ENCODE data around the gene LACRT. TPM values are rescaled to one million over a fixed set of nuclear protein-coding genes. Genes with fewer than 3 reads are reported as not detected.
A peak's percentile ranks its signal among the peaks of the same experiment; 100 is the strongest.

Gene LACRT
- total RNA-seq, 1 experiment from 2014 or later = not detected

GRCh38 chr12:54624315-54625279, 10.1 kb downstream of the LACRT start:
- Histone ChIP-seq H3K27me3 (no peaks in the 10 kb centered on the region), H3K9me3 (replicated peaks) (no peaks in the 10 kb centered on the region), H3K27ac (no peak overlapping the region), H3K36me3 (no peaks in the 10 kb centered on the region), H3K4me1 (no peaks in the 10 kb centered on the region), H3K4me3 (no peak overlapping the region)
- no peak for DNase-seq

- H3K36me3 ChIP-seq = no peaks in the 10 kb centered on the region
- H3K4me1 ChIP-seq = no peaks in the 10 kb centered on the region
- H3K9me3 ChIP-seq (replicated peaks) = no peaks in the 10 kb centered on the region
- no peak overlapping the region for H3K27ac ChIP-seq
- DNase-seq = no peak
- H3K4me3 ChIP-seq = no peak overlapping the region
- no peaks in the 10 kb centered on the region for H3K27me3 ChIP-seq
Observed at GRCh38 chr12:54622463-54623183, 12.1 kb downstream of the LACRT start.

- Histone ChIP-seq H3K27me3 (no peaks in the 10 kb centered on the region), H3K27ac (no peak overlapping the region), H3K4me1 (no peaks in the 10 kb centered on the region), H3K4me3 (no peak overlapping the region), H3K36me3 (no peaks in the 10 kb centered on the region), H3K9me3 (replicated peaks) (no peaks in the 10 kb centered on the region)
- DNase-seq = no peak
Observed at GRCh38 chr12:54616933-54617680, 17.6 kb downstream of the LACRT start.

- H3K36me3 ChIP-seq = no peaks in the 10 kb centered on the region
- no peak overlapping the region for H3K4me3 ChIP-seq
- no peaks in the 10 kb centered on the region; the same call in 1 of the 2 replicates for H3K27me3 ChIP-seq
- DNase-seq = no peak
- no peak overlapping the region for H3K27ac ChIP-seq
- no peaks in the 10 kb centered on the region for H3K9me3 ChIP-seq (replicated peaks)
- H3K4me1 ChIP-seq = no peaks in the 10 kb centered on the region
Observed at GRCh38 chr12:54612225-54612750, 22.4 kb downstream of the LACRT start.

- Histone ChIP-seq H3K9me3 (replicated peaks) (no peaks in the 10 kb centered on the region), H3K27me3 (no peaks in the 10 kb centered on the region; the same call in 1 of the 2 replicates), H3K27ac (no peak overlapping the region), H3K4me1 (no peaks in the 10 kb centered on the region), H3K4me3 (no peak overlapping the region), H3K36me3 (no peaks in the 10 kb centered on the region)
- no peak for DNase-seq
Observed at GRCh38 chr12:54611715-54612149, 23.0 kb downstream of the LACRT start.

GRCh38 chr12:54608769-54609168, 25.9 kb downstream of the LACRT start:
- no peak overlapping the region for H3K4me3 ChIP-seq
- H3K27me3 ChIP-seq = no peaks in the 10 kb centered on the region; the same call in 1 of the 2 replicates
- H3K27ac ChIP-seq = no peak overlapping the region
- no peak for DNase-seq
- H3K9me3 ChIP-seq (replicated peaks) = no peaks in the 10 kb centered on the region
- no peaks in the 10 kb centered on the region for H3K36me3 ChIP-seq
- no peaks in the 10 kb centered on the region for H3K4me1 ChIP-seq

- DNase-seq = no peak
- H3K9me3 ChIP-seq (replicated peaks) = no peaks in the 10 kb centered on the region
- H3K4me3 ChIP-seq = no peak overlapping the region
- H3K27ac ChIP-seq = no peak overlapping the region
- H3K36me3 ChIP-seq = no peaks in the 10 kb centered on the region
- H3K4me1 ChIP-seq = no peaks in the 10 kb centered on the region
- H3K27me3 ChIP-seq = no peaks in the 10 kb centered on the region; the same call in 1 of the 2 replicates
Observed at GRCh38 chr12:54608156-54608555, 26.5 kb downstream of the LACRT start.

- DNase-seq = no peak
- Histone ChIP-seq H3K4me1 (peaks cover 7% of the 10 kb centered on the region), H3K27ac (no peak overlapping the region), H3K4me3 (no peak overlapping the region), H3K9me3 (replicated peaks) (no peaks in the 10 kb centered on the region), H3K27me3 (no peaks in the 10 kb centered on the region; the same call in 1 of the 2 replicates), H3K36me3 (no peaks in the 10 kb centered on the region)
Observed at GRCh38 chr12:54606556-54606955, 28.1 kb downstream of the LACRT start.

GRCh38 chr12:54605138-54605970, 29.3 kb downstream of the LACRT start:
- Histone ChIP-seq H3K36me3 (no peaks in the 10 kb centered on the region), H3K9me3 (replicated peaks) (no peaks in the 10 kb centered on the region), H3K4me1 (peaks cover 7% of the 10 kb centered on the region), H3K4me3 (no peak overlapping the region), H3K27me3 (no peaks in the 10 kb centered on the region), H3K27ac (no peak overlapping the region)
- DNase-seq = no peak

GRCh38 chr12:54604436-54604835, 30.3 kb downstream of the LACRT start:
- H3K4me3 ChIP-seq = no peak overlapping the region
- H3K27me3 ChIP-seq = no peaks in the 10 kb centered on the region
- H3K36me3 ChIP-seq = no peaks in the 10 kb centered on the region
- no peak for DNase-seq
- H3K9me3 ChIP-seq (replicated peaks) = no peaks in the 10 kb centered on the region
- H3K4me1 ChIP-seq = peaks cover 10% of the 10 kb centered on the region
- no peak overlapping the region for H3K27ac ChIP-seq

GRCh38 chr12:54603872-54604271, 30.8 kb downstream of the LACRT start:
- Histone ChIP-seq H3K27ac (no peak overlapping the region), H3K4me1 (peaks cover 10% of the 10 kb centered on the region), H3K9me3 (replicated peaks) (no peaks in the 10 kb centered on the region), H3K27me3 (no peaks in the 10 kb centered on the region), H3K36me3 (no peaks in the 10 kb centered on the region), H3K4me3 (no peak overlapping the region)
- DNase-seq = no peak

GRCh38 chr12:54603173-54603814, 31.4 kb downstream of the LACRT start:
- DNase-seq = peak; percentile 58 to 78

GRCh38 chr12:54602661-54603060, 32.0 kb downstream of the LACRT start:
- no peak for DNase-seq

More at GRCh38 chr12:54603173-54603814, 31.4 kb downstream of the LACRT start:
- H3K4me1 ChIP-seq = peaks cover 10% of the 10 kb centered on the region
- no peak overlapping the region for H3K27ac ChIP-seq
- no peaks in the 10 kb centered on the region for H3K9me3 ChIP-seq (replicated peaks)
- no peak overlapping the region for H3K4me3 ChIP-seq
- no peaks in the 10 kb centered on the region for H3K36me3 ChIP-seq
- no peaks in the 10 kb centered on the region for H3K27me3 ChIP-seq

More at GRCh38 chr12:54602661-54603060, 32.0 kb downstream of the LACRT start:
- no peak overlapping the region for H3K4me3 ChIP-seq
- H3K4me1 ChIP-seq = peaks cover 10% of the 10 kb centered on the region
- H3K27me3 ChIP-seq = no peaks in the 10 kb centered on the region
- H3K9me3 ChIP-seq (replicated peaks) = no peaks in the 10 kb centered on the region
- no peaks in the 10 kb centered on the region for H3K36me3 ChIP-seq
- no peak overlapping the region for H3K27ac ChIP-seq
